ENCODE measurements around the gene ECPAS. TPM values are rescaled to one million over a fixed set of nuclear protein-coding genes. Genes with fewer than 3 reads are reported as not detected.

ECPAS gene
- polyA plus RNA-seq, 1 experiment = 54.3 TPM

DNA sequence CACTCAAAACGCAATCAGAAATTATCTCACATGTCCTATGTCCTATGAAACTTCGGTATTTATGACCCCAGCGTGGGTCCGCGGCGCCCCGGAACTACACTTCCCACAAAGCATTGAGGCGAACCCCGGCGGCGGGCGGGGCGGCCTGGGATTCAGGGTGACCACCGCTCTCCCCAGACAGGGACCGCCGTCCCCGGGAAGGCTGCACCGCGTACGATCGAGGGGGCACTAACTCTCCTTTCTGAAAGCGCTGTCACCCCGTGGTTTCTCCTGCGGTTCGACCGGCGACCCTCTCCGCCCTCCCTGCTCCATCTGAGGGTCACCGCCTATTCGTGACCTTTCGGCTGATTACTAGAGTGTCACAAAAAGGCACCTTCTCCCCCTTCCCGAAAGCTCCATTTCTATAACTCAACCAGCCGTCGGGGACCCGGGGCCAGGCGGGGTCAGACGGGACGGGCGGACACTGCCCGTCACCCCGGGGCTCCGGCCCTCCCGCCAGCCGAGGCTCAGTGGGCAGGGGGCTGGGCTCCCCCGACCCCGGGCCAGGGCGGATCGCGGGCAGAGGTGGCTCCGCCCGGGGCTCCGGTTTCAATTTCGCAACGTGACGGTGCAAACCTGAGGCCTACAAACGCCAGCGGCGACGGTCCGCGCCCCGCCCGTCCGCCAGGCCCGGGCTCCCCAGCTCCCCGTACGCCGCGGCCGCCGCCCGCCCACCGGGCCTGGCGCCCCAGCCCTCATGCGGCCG lies 1.3 kb downstream of the ECPAS start:
- DNase-seq (ENCODE audit: low read depth) = no peak
- TF ChIP-seq, protein P1, sequence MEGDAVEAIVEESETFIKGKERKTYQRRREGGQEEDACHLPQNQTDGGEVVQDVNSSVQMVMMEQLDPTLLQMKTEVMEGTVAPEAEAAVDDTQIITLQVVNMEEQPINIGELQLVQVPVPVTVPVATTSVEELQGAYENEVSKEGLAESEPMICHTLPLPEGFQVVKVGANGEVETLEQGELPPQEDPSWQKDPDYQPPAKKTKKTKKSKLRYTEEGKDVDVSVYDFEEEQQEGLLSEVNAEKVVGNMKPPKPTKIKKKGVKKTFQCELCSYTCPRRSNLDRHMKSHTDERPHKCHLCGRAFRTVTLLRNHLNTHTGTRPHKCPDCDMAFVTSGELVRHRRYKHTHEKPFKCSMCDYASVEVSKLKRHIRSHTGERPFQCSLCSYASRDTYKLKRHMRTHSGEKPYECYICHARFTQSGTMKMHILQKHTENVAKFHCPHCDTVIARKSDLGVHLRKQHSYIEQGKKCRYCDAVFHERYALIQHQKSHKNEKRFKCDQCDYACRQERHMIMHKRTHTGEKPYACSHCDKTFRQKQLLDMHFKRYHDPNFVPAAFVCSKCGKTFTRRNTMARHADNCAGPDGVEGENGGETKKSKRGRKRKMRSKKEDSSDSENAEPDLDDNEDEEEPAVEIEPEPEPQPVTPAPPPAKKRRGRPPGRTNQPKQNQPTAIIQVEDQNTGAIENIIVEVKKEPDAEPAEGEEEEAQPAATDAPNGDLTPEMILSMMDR (IDR thresholded peaks at IDR 0.05; ENCODE audit: insufficient read depth, low read depth, low read length) = no peak
- ChIA-PET CTCF (interaction anchor here (0.8 kb wide), 1 partner anchor 8 kb away, joined by 3 read pairs; no protein-coding TSS in a partner anchor), POLR2A (interaction anchor here (0.6 kb wide), 1 partner anchor 117 kb away, joined by 3 read pairs; no protein-coding TSS in a partner anchor)
- Histone ChIP-seq H3K27me3 (ENCODE audit: control insufficient read depth, insufficient read depth, low read length) (no peaks in the 10 kb centered on the region), H3K36me3 (ENCODE audit: control insufficient read depth, insufficient read depth, low read length) (no peaks in the 10 kb centered on the region), H3K4me3 (ENCODE audit: low read depth, low read length) (peak overlapping the region; percentile 75)

DNA sequence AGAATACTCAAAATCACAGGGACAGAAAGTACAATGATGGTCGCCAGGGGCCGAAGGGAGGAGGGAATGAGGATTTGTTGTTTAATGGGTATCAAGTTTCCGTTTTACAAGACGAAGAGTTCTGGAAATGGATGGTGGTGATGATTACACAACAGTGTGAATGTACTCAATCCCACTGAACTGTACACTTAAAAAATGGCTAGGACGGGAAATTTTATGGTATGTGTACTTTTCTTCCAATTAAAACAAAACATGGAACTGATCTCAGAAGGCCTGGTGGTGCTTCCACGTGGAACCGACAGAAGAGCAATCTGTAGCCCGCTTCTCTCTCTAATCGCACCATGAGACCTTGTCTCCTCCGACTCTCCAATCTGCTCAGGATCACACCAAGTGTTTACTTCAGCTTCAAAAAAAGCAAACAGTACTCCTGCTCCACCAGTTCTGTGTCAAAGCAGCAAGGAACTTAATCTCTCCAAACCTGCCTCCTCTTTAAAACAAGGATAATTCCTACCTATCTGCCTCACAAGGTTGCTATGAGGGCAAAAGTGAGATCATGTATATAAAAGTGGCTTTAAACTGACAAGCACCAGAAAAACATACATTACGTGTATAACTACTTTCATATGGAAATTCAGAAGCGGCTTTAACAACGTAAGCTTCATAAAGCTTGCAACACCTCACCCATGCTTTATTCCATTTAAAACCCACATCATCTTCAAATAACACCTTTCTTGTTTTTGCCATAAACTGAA lies 2.1 kb downstream of the ECPAS start:
- Histone ChIP-seq H3K27me3 (ENCODE audit: control insufficient read depth, insufficient read depth, low read length) (no peaks in the 10 kb centered on the region), H3K36me3 (ENCODE audit: control insufficient read depth, insufficient read depth, low read length) (no peaks in the 10 kb centered on the region), H3K4me3 (ENCODE audit: low read depth, low read length) (peak overlapping the region; percentile 75)
- CTCF ChIA-PET = no interaction called here
- DNase-seq (ENCODE audit: low read depth) = peak; percentile 28
- TF ChIP-seq, protein P1 (IDR thresholded peaks at IDR 0.05; ENCODE audit: insufficient read depth, low read depth, low read length) = no peak
- POLR2A ChIA-PET = no interaction called here

DNA sequence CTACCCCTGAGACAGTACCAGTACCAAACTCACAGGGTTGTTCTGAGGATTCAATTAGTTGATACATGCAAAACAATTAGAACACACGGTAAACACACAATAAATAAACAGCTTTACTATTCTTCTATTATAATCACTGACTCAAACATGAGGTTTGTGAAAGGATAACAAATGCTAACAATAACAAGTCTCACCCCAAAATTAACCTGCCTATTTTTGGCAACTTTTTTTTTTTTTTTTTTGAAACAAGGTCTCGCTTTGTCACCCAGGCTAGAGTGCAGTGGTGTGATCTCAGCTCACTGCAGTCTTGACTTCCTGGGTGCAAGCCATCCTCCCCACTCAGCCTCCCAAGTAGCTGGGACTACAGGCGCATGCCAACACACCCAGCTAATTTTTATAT lies 6.5 kb downstream of the ECPAS start:
- TF ChIP-seq, protein P1 (IDR thresholded peaks at IDR 0.05; ENCODE audit: insufficient read depth, low read depth, low read length) = no peak
- POLR2A ChIA-PET = no interaction called here
- CTCF ChIA-PET = no interaction called here

DNA sequence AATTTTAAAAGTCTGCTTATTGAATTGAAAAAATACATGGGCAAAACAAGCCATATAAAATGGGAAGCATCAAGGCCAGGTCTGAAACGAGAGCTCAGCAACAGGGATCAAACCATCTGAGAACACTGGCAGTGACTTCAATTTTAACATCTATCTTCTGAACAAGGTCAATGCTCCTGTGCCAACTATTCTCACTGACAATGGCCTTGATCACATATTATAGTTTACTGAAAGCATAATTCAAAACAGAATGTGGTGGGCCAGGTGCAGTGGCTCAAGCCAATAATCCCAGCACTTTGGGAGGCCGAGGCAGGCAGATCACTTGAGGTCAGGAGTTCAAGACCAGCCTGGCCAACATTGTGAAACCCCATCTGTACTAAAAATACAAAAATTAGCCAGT lies 9.0 kb downstream of the ECPAS start:
- Histone ChIP-seq H3K36me3 (ENCODE audit: control insufficient read depth, insufficient read depth, low read length) (no peaks in the 10 kb centered on the region), H3K4me3 (ENCODE audit: low read depth, low read length) (no peak overlapping the region), H3K27me3 (ENCODE audit: control insufficient read depth, insufficient read depth, low read length) (no peaks in the 10 kb centered on the region)
- DNase-seq (ENCODE audit: low read depth) = no peak
- TF ChIP-seq, protein P1 (IDR thresholded peaks at IDR 0.05; ENCODE audit: insufficient read depth, low read depth, low read length) = no peak
- ChIA-PET CTCF (interaction anchor here (0.7 kb wide), 1 partner anchor 8 kb away, joined by 3 read pairs; no protein-coding TSS in a partner anchor), POLR2A (no interaction called here)

More for the DNA sequence above, 6.5 kb downstream of the ECPAS start:
- Histone ChIP-seq H3K36me3 (ENCODE audit: control insufficient read depth, insufficient read depth, low read length) (no peaks in the 10 kb centered on the region), H3K27me3 (ENCODE audit: control insufficient read depth, insufficient read depth, low read length) (no peaks in the 10 kb centered on the region), H3K4me3 (ENCODE audit: low read depth, low read length) (no peak overlapping the region)
- DNase-seq (ENCODE audit: low read depth) = no peak

DNA sequence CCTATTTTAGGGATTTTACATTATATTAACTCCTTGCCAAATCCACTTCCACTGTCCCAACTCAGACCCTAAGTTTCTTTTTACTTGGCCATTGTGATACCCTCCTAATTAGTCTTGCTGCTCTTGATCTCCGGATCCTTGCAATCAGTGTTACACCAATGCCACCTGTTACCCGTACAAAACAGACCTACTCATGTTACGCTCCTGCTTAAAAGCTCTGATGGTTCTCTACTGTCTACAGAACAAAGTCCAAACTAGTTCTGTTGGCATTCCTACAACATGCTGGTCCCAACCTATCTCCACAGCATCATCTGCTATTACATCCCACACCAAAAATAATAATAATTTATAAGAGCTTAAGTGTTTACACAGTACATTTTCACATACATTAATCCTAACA lies 9.8 kb downstream of the ECPAS start:
- no peak overlapping the region for H3K4me3 ChIP-seq (ENCODE audit: low read depth, low read length)
- H3K27me3 ChIP-seq (ENCODE audit: control insufficient read depth, insufficient read depth, low read length) = no peaks in the 10 kb centered on the region
- no peak for DNase-seq (ENCODE audit: low read depth)
- ChIA-PET POLR2A (no interaction called here), CTCF (interaction anchor here (0.7 kb wide), 1 partner anchor 9 kb away, joined by 3 read pairs; no protein-coding TSS in a partner anchor)
- TF ChIP-seq, protein P1 (IDR thresholded peaks at IDR 0.05; ENCODE audit: insufficient read depth, low read depth, low read length) = no peak
- no peaks in the 10 kb centered on the region for H3K36me3 ChIP-seq (ENCODE audit: control insufficient read depth, insufficient read depth, low read length)
